Thyroid gland (tissue), 4 donors: ENCODE measurements around the gene AK8. TPM values are rescaled to one million over a fixed set of nuclear protein-coding genes. Genes with fewer than 3 reads are reported as not detected.

Experiments
- DNase-seq, 2 donors: peaks; one replicate each; pipeline ENCODE4 v3.0.0-alpha.2; 2019
- H3K27ac ChIP-seq, 3 donors: fragments of 200-600 bp; sonication (generic); 1 replicate in 2 of 3; 2 replicates in 1 of 3; pipeline ENCODE4 v1.5.1; 2016 to 2019; ENCODE audit warnings: mild to moderate bottlenecking in 1 of 3, moderate library complexity in 1 of 3
- H3K27me3 ChIP-seq: fragments of 200-600 bp; sonication (generic); one replicate; pipeline ENCODE4 v1.5.1; 2019
- H3K36me3 ChIP-seq, 2 donors: fragments of 200-600 bp; sonication (generic); one replicate each; pipeline ENCODE4 v1.5.1; 2016 to 2019
- H3K4me1 ChIP-seq, 2 donors: fragments of 200-600 bp; sonication (generic); one replicate each; pipeline ENCODE4 v1.5.1; 2017 to 2019
- H3K4me3 ChIP-seq, 3 donors: fragments of 200-600 bp; sonication (generic); replicated peaks in 1 of 3; 1 replicate in 2 of 3; 2 replicates in 1 of 3; pipeline ENCODE4 v1.5.1; 2016; ENCODE audit warnings: mild to moderate bottlenecking in 1 of 3
- H3K9me3 ChIP-seq: fragments of 200-600 bp; sonication (generic); one replicate; pipeline ENCODE4 v1.5.1; 2017
- POLR2A ChIP-seq, 2 donors: fragments of 450-650 bp; IDR thresholded peaks; one replicate each; pipeline ENCODE4 v1.6.1; 2017; ENCODE audit warnings: antibody characterized with exemption in 2 of 2, mild to moderate bottlenecking in 2 of 2, moderate library complexity in 1 of 2
- WGBS, 2 donors: methylation state at CpG; one replicate each; pipeline ENCODE4 v1.1.5; 2017; 5-methylcytosine and 5-hydroxymethylcytosine counted together
- intact Hi-C: fragments of 100-400 bp; cut with DNase I; formaldehyde crosslinking; loops from one replicate; pipeline ENCODE4 v1.15.1; 2023
- total RNA-seq, 4 donors: library from RNA; depleted of rRNA; stranded (reverse); fragments of >200 nt; gene quantifications; one replicate each; pipeline ENCODE4 v1.2.3, GENCODE V29; 2016
- TF ChIP-seq, protein P1 (sequence below), 6 experiments: fragments of 200-600 bp in 3 of 6; fragments of 450-650 bp in 3 of 6; sonication (generic) in 3 of 6; IDR thresholded peaks; one replicate each; pipeline ENCODE4 v1.5.1; 2016 to 2019; ENCODE audit warnings: antibody characterized with exemption in 6 of 6, mild to moderate bottlenecking in 2 of 6, inconsistent platforms in 1 of 6, moderate library complexity in 1 of 6

AK8 gene
- total RNA-seq, 4 donors from 2014 or later = 5.4 to 9.9 (median 8.0) TPM

- no peaks in the 10 kb centered on the region for H3K27me3 ChIP-seq
- WGBS, 2 donors = 81% methylated on average over 22 to 24 of the region's 24 CpGs
- no peak overlapping the region for H3K4me3 ChIP-seq
- no peak for TF ChIP-seq POLR2A (IDR thresholded peaks at IDR 0.05)
- TF ChIP-seq, protein P1, sequence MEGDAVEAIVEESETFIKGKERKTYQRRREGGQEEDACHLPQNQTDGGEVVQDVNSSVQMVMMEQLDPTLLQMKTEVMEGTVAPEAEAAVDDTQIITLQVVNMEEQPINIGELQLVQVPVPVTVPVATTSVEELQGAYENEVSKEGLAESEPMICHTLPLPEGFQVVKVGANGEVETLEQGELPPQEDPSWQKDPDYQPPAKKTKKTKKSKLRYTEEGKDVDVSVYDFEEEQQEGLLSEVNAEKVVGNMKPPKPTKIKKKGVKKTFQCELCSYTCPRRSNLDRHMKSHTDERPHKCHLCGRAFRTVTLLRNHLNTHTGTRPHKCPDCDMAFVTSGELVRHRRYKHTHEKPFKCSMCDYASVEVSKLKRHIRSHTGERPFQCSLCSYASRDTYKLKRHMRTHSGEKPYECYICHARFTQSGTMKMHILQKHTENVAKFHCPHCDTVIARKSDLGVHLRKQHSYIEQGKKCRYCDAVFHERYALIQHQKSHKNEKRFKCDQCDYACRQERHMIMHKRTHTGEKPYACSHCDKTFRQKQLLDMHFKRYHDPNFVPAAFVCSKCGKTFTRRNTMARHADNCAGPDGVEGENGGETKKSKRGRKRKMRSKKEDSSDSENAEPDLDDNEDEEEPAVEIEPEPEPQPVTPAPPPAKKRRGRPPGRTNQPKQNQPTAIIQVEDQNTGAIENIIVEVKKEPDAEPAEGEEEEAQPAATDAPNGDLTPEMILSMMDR (IDR thresholded peaks at IDR 0.05) = no peak
- intact Hi-C loops = no loop called here
- H3K4me1 ChIP-seq = peaks cover 3 to 4% of the 10 kb centered on the region in 2 donors
- H3K9me3 ChIP-seq = no peaks in the 10 kb centered on the region
- no peak overlapping the region for H3K27ac ChIP-seq
- DNase-seq = no peak
- H3K36me3 ChIP-seq = no peaks in the 10 kb centered on the region
Measured at GRCh38 chr9:132833550-132834121, 44.4 kb downstream of the AK8 start.

- TF ChIP-seq POLR2A (IDR thresholded peaks at IDR 0.05) = no peak
- TF ChIP-seq, protein P1 (IDR thresholded peaks at IDR 0.05) = no peak
- H3K9me3 ChIP-seq = no peaks in the 10 kb centered on the region
- H3K27me3 ChIP-seq = no peaks in the 10 kb centered on the region
- H3K4me1 ChIP-seq = peaks cover 3 to 4% of the 10 kb centered on the region in 2 donors
- H3K4me3 ChIP-seq = no peak overlapping the region
- H3K27ac ChIP-seq = no peak overlapping the region
- 35 to 40% methylated on average over 9 of the region's 9 CpGs for WGBS, 2 donors
- peak; percentile 66 to 70 for DNase-seq
- intact Hi-C loops = no loop called here
- H3K36me3 ChIP-seq = no peaks in the 10 kb centered on the region
Measured at GRCh38 chr9:132832171-132832881, 45.8 kb downstream of the AK8 start.

- 85 to 87% methylated on average over 13 to 16 of the region's 16 CpGs for WGBS, 2 donors
- intact Hi-C loops = no loop called here
- Histone ChIP-seq H3K27me3 (no peaks in the 10 kb centered on the region), H3K4me3 (no peak overlapping the region), H3K4me1 (peaks cover 3 to 4% of the 10 kb centered on the region in 2 donors), H3K36me3 (no peaks in the 10 kb centered on the region), H3K9me3 (no peaks in the 10 kb centered on the region), H3K27ac (no peak overlapping the region)
- no peak for DNase-seq
- no peak for TF ChIP-seq POLR2A (IDR thresholded peaks at IDR 0.05)
- TF ChIP-seq, protein P1 (IDR thresholded peaks at IDR 0.05) = no peak
Measured at GRCh38 chr9:132828201-132828770, 49.8 kb downstream of the AK8 start.

GRCh38 chr9:132827366-132827765 is 50.7 kb downstream of the AK8 start:
- Histone ChIP-seq H3K36me3 (no peaks in the 10 kb centered on the region), H3K4me1 (peaks cover 0 to 1% of the 10 kb centered on the region in 2 donors), H3K4me3 (no peak overlapping the region), H3K27ac (no peak overlapping the region), H3K9me3 (no peaks in the 10 kb centered on the region), H3K27me3 (no peaks in the 10 kb centered on the region)
- 83 to 94% methylated on average over 5 of the region's 5 CpGs for WGBS, 2 donors
- DNase-seq = no peak
- no peak for TF ChIP-seq POLR2A (IDR thresholded peaks at IDR 0.05)
- TF ChIP-seq, protein P1 (IDR thresholded peaks at IDR 0.05) = no peak
- intact Hi-C loops = no loop called here
